BLaER1 treated with 17β-estradiol and CSF1 and Interleukin-3, amounts not matched to agents 10 nM and 100 nM (cell line): ENCODE results near the gene FOXRED2.

Source experiments
- H3K27ac ChIP-seq, 11 experiments: shearing (Covaris generic); formaldehyde crosslinking; 2 replicates each; pipeline ENCODE4 v1.8.1; 2022
- H3K27me3 ChIP-seq, 11 experiments: shearing (Covaris generic); formaldehyde crosslinking; 2 replicates each; pipeline ENCODE4 v1.8.1; 2022
- H3K36me3 ChIP-seq, 11 experiments: shearing (Covaris generic); formaldehyde crosslinking; 2 replicates each; pipeline ENCODE4 v1.8.1; 2022
- H3K4me1 ChIP-seq, 10 experiments: shearing (Covaris generic); formaldehyde crosslinking; 2 replicates each; pipeline ENCODE4 v1.8.1; 2022
- H3K4me2 ChIP-seq, 11 experiments: shearing (Covaris generic); formaldehyde crosslinking; 2 replicates each; pipeline ENCODE4 v1.8.1; 2022
- H3K4me3 ChIP-seq, 10 experiments: shearing (Covaris generic); formaldehyde crosslinking; 2 replicates each; pipeline ENCODE4 v1.8.1; 2022
- H3K9ac ChIP-seq, 11 experiments: shearing (Covaris generic); formaldehyde crosslinking; 2 replicates each; pipeline ENCODE4 v1.8.1; 2022
- H3K9me3 ChIP-seq, 11 experiments: shearing (Covaris generic); formaldehyde crosslinking; replicated peaks in 1 of 11; 2 replicates each; pipeline ENCODE4 v1.8.1; 2022
- H4K20me1 ChIP-seq, 11 experiments: shearing (Covaris generic); formaldehyde crosslinking; 2 replicates each; pipeline ENCODE4 v1.8.1; 2022
- Cebpa-rat ChIP-seq, 11 experiments: shearing (Covaris generic); IDR thresholded peaks; 2 replicates each; pipeline ENCODE4 v1.8.1; 2022

The FOXRED2 gene

DNA sequence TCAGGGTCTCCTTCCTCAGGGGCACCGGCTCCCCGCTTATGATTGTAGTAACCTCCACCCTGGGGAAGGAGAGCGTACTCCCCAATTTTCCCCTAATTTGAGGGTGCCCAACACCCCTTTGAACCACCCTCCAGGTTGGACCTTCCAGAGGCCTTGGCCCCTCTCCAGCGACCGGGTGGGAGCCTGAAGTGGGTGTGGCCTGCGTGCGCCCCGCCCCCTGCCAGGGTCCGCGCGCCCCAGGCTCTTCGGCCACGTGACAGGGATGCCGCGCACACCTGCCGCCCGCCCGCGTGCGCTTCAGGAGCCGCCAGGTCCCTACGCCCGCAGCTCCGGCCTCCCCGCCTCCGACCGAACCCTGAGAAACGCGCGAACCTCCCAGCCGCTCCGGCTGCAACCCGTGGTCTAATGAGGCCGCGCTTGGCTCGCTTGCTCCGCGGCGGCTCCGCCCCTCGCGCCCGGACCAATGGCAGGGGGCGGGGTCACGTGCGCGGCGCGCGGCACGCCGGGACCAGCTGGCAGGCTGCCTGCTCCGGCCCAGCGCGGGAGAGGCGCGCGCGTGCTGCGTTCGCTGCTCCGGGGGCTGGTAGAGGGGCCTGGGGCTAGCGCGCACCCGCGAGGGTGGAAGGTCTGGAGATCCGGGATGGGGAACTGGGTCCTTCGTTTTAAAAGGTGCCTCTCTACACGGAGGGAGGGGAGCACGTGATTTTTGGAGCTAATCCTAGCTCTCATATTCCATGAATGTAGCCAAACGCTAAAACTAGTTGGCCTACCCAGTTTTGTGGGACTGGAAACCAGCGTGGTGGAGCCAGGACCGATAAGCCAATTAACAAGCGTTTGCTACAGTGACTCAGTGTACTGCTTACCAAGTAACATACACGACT is at the start of gene FOXRED2:
Gene FOXRED2 (minus strand): TSS at position 404 of the 881 bp plus-strand sequence. CDS start 618 bp downstream, outside the sequence.
- peak within 1 kb of the TSS in 10 of 11 experiments; percentile 27 to 80 (median 73); a peak in 20 of 22 replicates for H3K27ac ChIP-seq
- peaks cover 3 to 22% (median 15%) of the 10 kb centered on the region in 11 experiments; a peak in 18 of 22 replicates for H4K20me1 ChIP-seq
- peak within 1 kb of the TSS; percentile 74 to 93 (median 84) for H3K4me2 ChIP-seq
- H3K9ac ChIP-seq, result peak within 1 kb of the TSS; percentile 61 to 81 (median 78)
- 0 out of 22 replicates have a peak, but pooled peaks cover 0 to 5% (median 0%) of the 10 kb centered on the region in 11 experiments for H3K9me3 ChIP-seq
- TF ChIP-seq Cebpa-rat (IDR thresholded peaks at IDR 0.05), result no peak
- peak within 1 kb of the TSS; percentile 56 to 74 (median 64) for H3K4me3 ChIP-seq
- peaks cover 26 to 41% (median 33%) of the 10 kb centered on the region in 10 experiments for H3K4me1 ChIP-seq
- H3K27me3 ChIP-seq, result no peaks in the 10 kb centered on the region
- peaks cover 17 to 58% (median 38%) of the 10 kb centered on the region in 11 experiments for H3K36me3 ChIP-seq

DNA sequence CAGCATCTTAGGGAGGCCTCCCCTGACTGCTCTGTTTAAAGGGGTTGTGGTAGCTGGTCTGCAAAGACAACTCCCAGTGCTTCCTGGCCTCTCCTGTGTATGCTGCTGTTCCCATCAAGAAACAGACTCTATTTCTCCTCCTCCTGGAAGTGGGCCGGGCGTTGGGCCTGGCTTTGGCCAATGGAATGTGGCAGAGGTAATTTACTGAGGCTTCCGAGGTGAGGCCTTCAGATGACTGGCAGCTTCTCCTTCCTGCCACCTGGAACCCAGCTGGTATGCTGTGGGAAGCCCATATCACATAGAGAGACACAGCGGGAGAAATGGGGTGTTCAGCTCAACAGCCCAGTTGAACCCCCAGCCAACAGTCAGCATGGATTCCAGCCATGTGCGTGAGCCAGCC is 47.3 kb upstream of the FOXRED2 start:
- Histone ChIP-seq H3K27ac (no peak overlapping the region), H3K4me3 (no peak overlapping the region), H3K4me2 (peak overlapping the region in 10 of 11 experiments; percentile 8 to 63 (median 50); a peak in 18 of 22 replicates), H4K20me1 (no peaks in the 10 kb centered on the region), H3K9me3 (no peaks in the 10 kb centered on the region), H3K4me1 (peaks cover 28 to 62% (median 49%) of the 10 kb centered on the region in 10 experiments), H3K36me3 (no peaks in the 10 kb centered on the region), H3K9ac (no peak overlapping the region; a peak in 1 of 22 replicates), H3K27me3 (no peaks in the 10 kb centered on the region)
- no peak for TF ChIP-seq Cebpa-rat (IDR thresholded peaks at IDR 0.05)

DNA sequence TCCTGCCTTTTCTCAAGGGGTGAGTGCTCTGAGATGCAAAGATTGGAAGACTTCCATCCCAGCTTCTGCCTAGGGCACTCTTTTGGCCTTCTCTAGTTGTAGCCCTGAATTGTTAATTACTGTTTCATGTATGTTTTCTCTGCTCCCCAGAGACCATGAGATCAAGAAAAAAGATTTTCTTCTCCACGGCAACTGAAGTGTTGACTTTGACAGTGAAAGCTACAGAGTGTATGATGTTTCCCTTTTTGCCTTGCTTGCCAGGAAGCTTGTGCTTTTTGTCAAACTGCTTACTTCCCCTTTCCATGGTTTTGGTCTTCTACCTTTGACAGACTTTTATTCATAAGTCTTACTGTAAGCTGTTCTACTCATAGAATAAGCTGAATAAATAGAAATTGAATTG is 45.4 kb upstream of the FOXRED2 start:
- H3K27ac ChIP-seq, result peak overlapping the region in 6 of 11 experiments; percentile 20 to 82 (median 42); a peak in 8 of 22 replicates
- no peaks in the 10 kb centered on the region for H3K27me3 ChIP-seq
- no peaks in the 10 kb centered on the region for H3K9me3 ChIP-seq
- no peak overlapping the region for H3K4me3 ChIP-seq
- H3K4me1 ChIP-seq, result peaks cover 38 to 63% (median 55%) of the 10 kb centered on the region in 10 experiments
- H3K36me3 ChIP-seq, result no peaks in the 10 kb centered on the region
- H4K20me1 ChIP-seq, result no peaks in the 10 kb centered on the region
- H3K4me2 ChIP-seq, result peak overlapping the region; percentile 20 to 81 (median 57)
- no peak for TF ChIP-seq Cebpa-rat (IDR thresholded peaks at IDR 0.05)
- peak overlapping the region in 1 of 11 experiments; percentile 60; a peak in 2 of 22 replicates for H3K9ac ChIP-seq

DNA sequence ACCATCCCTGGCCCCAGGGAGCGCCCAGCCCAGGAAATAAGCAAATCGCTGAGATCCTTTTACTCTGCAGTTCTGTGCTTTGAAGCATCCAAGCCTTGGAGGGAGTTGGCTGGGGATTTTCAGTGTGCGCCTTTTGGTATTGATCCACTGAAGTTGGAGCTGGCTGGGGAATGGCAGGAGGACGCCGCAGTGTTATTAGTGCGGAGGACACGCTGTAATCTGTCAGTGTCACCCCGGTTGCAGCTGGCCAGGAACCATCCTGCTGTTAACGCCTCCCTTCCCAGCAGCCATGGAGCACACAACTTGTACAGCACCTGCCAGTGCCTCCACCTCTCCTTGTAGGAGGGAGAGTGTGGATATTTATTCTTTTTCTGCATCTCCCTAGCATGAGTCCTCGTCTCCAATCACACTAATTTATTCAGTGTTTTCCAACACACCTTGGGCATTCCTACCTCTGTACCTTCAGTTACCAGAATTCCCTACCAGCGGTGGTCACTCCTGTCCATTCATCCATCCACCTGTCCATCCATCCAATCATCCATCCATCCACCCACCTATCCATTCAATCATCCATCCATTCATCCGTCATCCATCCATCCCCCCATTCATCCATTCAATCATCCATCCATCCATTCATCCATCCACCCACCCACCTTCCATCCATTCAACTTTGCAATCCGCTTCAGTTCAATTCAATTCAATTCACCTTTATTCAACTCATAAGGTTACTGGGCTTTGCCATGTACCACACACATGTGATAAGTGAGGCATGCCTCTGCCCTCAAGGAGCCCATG is 44.1 kb upstream of the FOXRED2 start:
- Histone ChIP-seq H3K4me2 (peak overlapping the region in 10 of 11 experiments; percentile 20 to 81 (median 57); a peak in 16 of 22 replicates), H3K4me3 (no peak overlapping the region), H3K9ac (no peak overlapping the region), H4K20me1 (no peaks in the 10 kb centered on the region), H3K27ac (no peak overlapping the region), H3K4me1 (peaks cover 50 to 74% (median 59%) of the 10 kb centered on the region in 10 experiments), H3K36me3 (no peaks in the 10 kb centered on the region), H3K27me3 (no peaks in the 10 kb centered on the region), H3K9me3 (no peaks in the 10 kb centered on the region)
- no peak for TF ChIP-seq Cebpa-rat (IDR thresholded peaks at IDR 0.05)

DNA sequence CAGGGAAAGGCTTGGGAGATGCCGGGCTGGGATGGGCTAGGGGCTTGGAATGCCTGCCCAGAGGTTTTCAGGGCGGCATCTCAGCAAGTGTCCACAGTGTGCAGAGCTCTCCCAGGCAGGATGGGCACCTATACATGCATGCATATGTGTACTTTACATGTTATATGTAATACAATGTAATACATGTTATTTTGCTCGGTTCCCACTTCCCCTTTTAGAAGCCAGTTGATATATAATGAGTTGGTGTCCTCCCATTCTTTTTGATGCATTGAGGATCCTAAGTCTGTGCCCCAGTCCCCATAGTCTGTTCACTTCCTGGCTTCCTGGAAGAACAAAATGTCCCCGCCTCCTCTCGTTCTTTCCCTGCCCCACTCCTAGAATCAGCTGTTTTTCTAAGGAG is 42.2 kb upstream of the FOXRED2 start:
- H3K27me3 ChIP-seq, result no peaks in the 10 kb centered on the region
- no peak for TF ChIP-seq Cebpa-rat (IDR thresholded peaks at IDR 0.05)
- no peaks in the 10 kb centered on the region for H4K20me1 ChIP-seq
- no peaks in the 10 kb centered on the region for H3K36me3 ChIP-seq
- H3K4me2 ChIP-seq, result peak overlapping the region; percentile 38 to 77 (median 58)
- peak overlapping the region in 10 of 11 experiments; percentile 21 to 70 (median 54); a peak in 17 of 22 replicates for H3K27ac ChIP-seq
- H3K9me3 ChIP-seq, result no peaks in the 10 kb centered on the region
- peaks cover 49 to 88% (median 68%) of the 10 kb centered on the region in 10 experiments for H3K4me1 ChIP-seq
- H3K9ac ChIP-seq, result peak overlapping the region in 2 of 11 experiments; percentile 42; a peak in 3 of 22 replicates
- no peak overlapping the region for H3K4me3 ChIP-seq

DNA sequence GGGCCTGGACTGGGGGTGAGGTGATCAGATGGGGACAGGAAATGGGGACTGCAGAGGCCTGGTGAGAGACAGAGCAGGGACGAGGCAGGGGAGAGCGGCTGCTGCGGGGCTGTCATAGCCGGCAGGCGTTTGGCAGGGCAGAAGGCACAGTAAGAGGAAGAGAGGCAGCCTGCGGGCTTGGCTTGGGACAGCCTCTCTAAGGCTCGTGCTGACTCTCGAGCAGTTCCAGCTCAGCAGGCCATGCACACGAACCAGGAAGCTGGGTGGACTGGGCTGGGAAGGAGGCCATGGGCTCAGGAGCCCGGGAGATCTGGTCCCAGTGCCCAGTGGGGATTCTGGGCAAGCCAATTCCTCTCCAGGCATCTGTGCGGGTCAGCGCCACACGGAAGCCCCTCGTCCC is 41.8 kb upstream of the FOXRED2 start:
- Histone ChIP-seq H3K36me3 (no peaks in the 10 kb centered on the region), H3K27me3 (no peaks in the 10 kb centered on the region), H4K20me1 (no peaks in the 10 kb centered on the region), H3K9ac (peak overlapping the region in 1 of 11 experiments; percentile 42; a peak in 2 of 22 replicates), H3K4me1 (peaks cover 44 to 84% (median 64%) of the 10 kb centered on the region in 10 experiments), H3K27ac (peak overlapping the region in 10 of 11 experiments; percentile 21 to 70 (median 52); a peak in 16 of 22 replicates), H3K4me3 (no peak overlapping the region), H3K4me2 (peak overlapping the region; percentile 38 to 77 (median 58); a peak in 21 of 22 replicates), H3K9me3 (no peaks in the 10 kb centered on the region)
- no peak for TF ChIP-seq Cebpa-rat (IDR thresholded peaks at IDR 0.05)

DNA sequence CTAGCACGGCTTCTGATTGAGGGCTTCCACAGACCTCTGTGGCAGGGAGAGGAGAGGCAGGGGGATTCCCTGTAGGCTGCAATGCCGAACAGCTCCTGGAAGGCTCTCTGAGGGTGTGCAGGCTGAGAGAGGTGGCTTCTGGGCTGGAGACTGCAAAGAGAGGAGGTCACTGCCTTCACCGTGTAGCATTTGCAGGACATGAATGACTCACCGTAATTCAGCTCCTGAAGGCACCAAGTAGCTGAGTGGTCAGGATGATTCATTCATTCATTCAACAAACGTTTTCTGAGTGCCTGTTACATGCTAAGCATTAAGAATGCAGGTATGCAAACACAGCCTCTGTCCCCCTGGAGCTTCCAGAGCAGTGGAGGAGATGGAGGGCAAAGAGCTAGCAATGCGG is 40.1 kb upstream of the FOXRED2 start:
- peak overlapping the region in 3 of 11 experiments; percentile 30 to 67 (median 43); a peak in 5 of 22 replicates for H3K4me2 ChIP-seq
- TF ChIP-seq Cebpa-rat (IDR thresholded peaks at IDR 0.05), result no peak
- H3K27ac ChIP-seq, result no peak overlapping the region
- H3K4me3 ChIP-seq, result no peak overlapping the region
- no peak overlapping the region for H3K9ac ChIP-seq
- no peaks in the 10 kb centered on the region for H3K36me3 ChIP-seq
- H4K20me1 ChIP-seq, result no peaks in the 10 kb centered on the region
- no peaks in the 10 kb centered on the region for H3K9me3 ChIP-seq
- peaks cover 28 to 78% (median 50%) of the 10 kb centered on the region in 10 experiments for H3K4me1 ChIP-seq
- H3K27me3 ChIP-seq, result no peaks in the 10 kb centered on the region

DNA sequence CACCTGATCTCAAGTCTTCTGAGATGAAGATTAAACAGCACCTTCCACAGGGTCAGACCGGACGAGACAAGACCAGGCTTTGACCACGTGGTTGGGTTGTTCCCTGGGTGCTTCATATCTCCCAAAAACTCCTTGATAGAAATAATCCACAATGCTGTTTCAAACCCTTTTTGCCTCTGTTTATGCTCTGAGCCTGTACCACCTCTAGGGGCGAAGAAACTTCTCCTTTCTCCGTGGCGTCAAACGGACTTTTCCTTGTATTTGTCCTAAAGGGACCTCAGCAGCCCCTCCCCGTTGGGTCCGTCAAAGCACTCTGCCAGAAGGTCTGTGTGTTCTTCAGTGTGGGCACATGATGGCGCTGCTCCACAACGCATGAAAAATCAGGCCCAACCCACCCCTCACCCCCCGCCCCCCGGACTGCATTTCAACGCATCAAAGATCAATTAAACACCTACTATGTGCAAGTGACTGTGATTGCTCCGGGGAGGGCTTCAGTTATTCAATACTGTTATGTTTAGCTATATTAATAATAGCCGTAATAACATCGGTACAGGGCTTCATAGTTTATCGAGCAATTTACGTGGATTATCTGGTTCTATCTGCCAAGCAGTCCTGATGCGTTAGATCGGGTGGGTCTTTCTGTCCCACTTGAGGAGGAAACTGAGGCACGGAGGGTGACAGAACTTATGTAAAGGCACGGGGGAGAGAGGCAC is 39.4 kb upstream of the FOXRED2 start:
- H3K27me3 ChIP-seq, result no peaks in the 10 kb centered on the region
- peaks cover 21 to 78% (median 44%) of the 10 kb centered on the region in 10 experiments for H3K4me1 ChIP-seq
- H4K20me1 ChIP-seq, result no peaks in the 10 kb centered on the region
- no peaks in the 10 kb centered on the region for H3K9me3 ChIP-seq
- no peaks in the 10 kb centered on the region for H3K36me3 ChIP-seq
- peak overlapping the region in 8 of 11 experiments; percentile 14 to 67 (median 30); a peak in 10 of 22 replicates for H3K4me2 ChIP-seq
- peak overlapping the region in 2 of 11 experiments; percentile 15 to 23; a peak in 2 of 22 replicates for H3K27ac ChIP-seq
- TF ChIP-seq Cebpa-rat (IDR thresholded peaks at IDR 0.05), result no peak
- H3K9ac ChIP-seq, result peak overlapping the region in 3 of 11 experiments; percentile 16 to 52 (median 18); a peak in 2 of 22 replicates
- no peak overlapping the region for H3K4me3 ChIP-seq
